Hepatocyte (in vitro differentiated cells): ENCODE measurements around the gene HAT1.

ENCODE experiments used
- CTCF ChIP-seq: fragments of 200-600 bp; sonication (generic); IDR thresholded peaks from 2 replicates; pipeline ENCODE4 v1.5.1; 2016; ENCODE audit warnings: antibody characterized with exemption, mild to moderate bottlenecking; ENCODE audit not compliant: poor library complexity
- EZH2 ChIP-seq: fragments of 200-600 bp; sonication (generic); IDR thresholded peaks from 2 replicates; pipeline ENCODE4 v1.6.1; 2016; ENCODE audit warnings: antibody characterized with exemption, mild to moderate bottlenecking, borderline replicate concordance

- TF ChIP-seq CTCF (no peak), EZH2 (no peak)
These were observed 19.0 kb downstream of the HAT1 start for GRCh38 chr2:171941316-171941699.
